Measurements from ENCODE around the gene ANK2. TPM values are rescaled to one million over a fixed set of nuclear protein-coding genes. Genes with fewer than 3 reads are reported as not detected.

The ANK2 gene
- total and polyA plus RNA-seq, 2 experiments from 2014 or later = 7.7 to 40.4 TPM

GRCh38 chr4:113331811-113332210 lies 282.4 kb downstream of the ANK2 start:
- Mint-ChIP-seq H3K4me3 (no peak overlapping the region; the same call in 2 of the 3 replicates), H3K27ac (peak overlapping the region; percentile 86)
- ATAC-seq = peak; percentile 73

GRCh38 chr4:113332701-113333100 lies 283.2 kb downstream of the ANK2 start:
- H3K27me3 ChIP-seq (ENCODE audit: insufficient read depth) = no peaks in the 10 kb centered on the region
- H3F3A ChIP-seq (replicated peaks; ENCODE audit: low read depth) = no peaks in the 10 kb centered on the region
- peaks cover 1% of the 10 kb centered on the region for H3K27me3 Mint-ChIP-seq (ENCODE audit: insufficient read depth, low read depth, poor library complexity)
- H3K27ac Mint-ChIP-seq = no peak overlapping the region
- no peak overlapping the region for H3K27ac ChIP-seq (ENCODE audit: low read depth)
- H3K36me3 Mint-ChIP-seq (ENCODE audit: low read depth) = peaks cover 6% of the 10 kb centered on the region; the same call in 2 of the 3 replicates
- ATAC-seq (no peak), DNase-seq (ENCODE audit: low spot score) (no peak)
- no peak overlapping the region for H3K4me3 ChIP-seq
- peaks cover 15% of the 10 kb centered on the region; the same call in 1 of the 2 replicates for H3K4me1 ChIP-seq (ENCODE audit: insufficient read depth)
- H3K9me3 Mint-ChIP-seq = no peaks in the 10 kb centered on the region
- peaks cover 26% of the 10 kb centered on the region for H3K4me1 Mint-ChIP-seq
- H3K9me2 ChIP-seq (ENCODE audit: insufficient read depth) = no peaks in the 10 kb centered on the region
- TF ChIP-seq CREB1 (CRISPR knock-in tag; IDR thresholded peaks at IDR 0.05; ENCODE audit: low read depth) = no peak
- TF ChIP-seq ZNF462 (CRISPR knock-in tag; IDR thresholded peaks at IDR 0.05) = no peak
- TF ChIP-seq, protein P1, sequence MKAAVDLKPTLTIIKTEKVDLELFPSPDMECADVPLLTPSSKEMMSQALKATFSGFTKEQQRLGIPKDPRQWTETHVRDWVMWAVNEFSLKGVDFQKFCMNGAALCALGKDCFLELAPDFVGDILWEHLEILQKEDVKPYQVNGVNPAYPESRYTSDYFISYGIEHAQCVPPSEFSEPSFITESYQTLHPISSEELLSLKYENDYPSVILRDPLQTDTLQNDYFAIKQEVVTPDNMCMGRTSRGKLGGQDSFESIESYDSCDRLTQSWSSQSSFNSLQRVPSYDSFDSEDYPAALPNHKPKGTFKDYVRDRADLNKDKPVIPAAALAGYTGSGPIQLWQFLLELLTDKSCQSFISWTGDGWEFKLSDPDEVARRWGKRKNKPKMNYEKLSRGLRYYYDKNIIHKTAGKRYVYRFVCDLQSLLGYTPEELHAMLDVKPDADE (IDR thresholded peaks at IDR 0.05) = no peak
- TF ChIP-seq JUNB (IDR thresholded peaks at IDR 0.05; ENCODE audit: unreplicated experiment) = no peak
- TF ChIP-seq REST (IDR thresholded peaks at IDR 0.05; ENCODE audit: unreplicated experiment) = no peak
- no peak for TF ChIP-seq NANOG (IDR thresholded peaks at IDR 0.05; ENCODE audit: borderline replicate concordance)
- TF ChIP-seq ZNF114 (CRISPR knock-in tag; IDR thresholded peaks at IDR 0.05) = no peak
- no peaks in the 10 kb centered on the region for H4K20me1 ChIP-seq (replicated peaks; ENCODE audit: insufficient read depth)
- no peaks in the 10 kb centered on the region for H3K36me3 ChIP-seq (ENCODE audit: insufficient read depth)
- H3K79me2 ChIP-seq (replicated peaks; ENCODE audit: insufficient read depth) = no peaks in the 10 kb centered on the region
- H3K4me2 ChIP-seq = no peak overlapping the region
- H2AFZ ChIP-seq = no peak overlapping the region
- no peak overlapping the region for H3K4me3 Mint-ChIP-seq

More at GRCh38 chr4:113331811-113332210, 282.4 kb downstream of the ANK2 start:
- TF ChIP-seq POLR2AphosphoS5 (IDR thresholded peaks at IDR 0.05; ENCODE audit: low read depth) = no peak
- no peak for TF ChIP-seq ZNF331 (CRISPR knock-in tag; IDR thresholded peaks at IDR 0.05; ENCODE audit: low read depth)
- Histone ChIP-seq H3K4me3 (no peak overlapping the region), H3K4me2 (0 out of 2 replicates have a peak overlapping the region, but pooled peaks have one; percentile 18), H3K27me3 (ENCODE audit: insufficient read depth) (no peaks in the 10 kb centered on the region), H4K20me1 (replicated peaks; ENCODE audit: insufficient read depth) (no peaks in the 10 kb centered on the region), H3K27ac (ENCODE audit: low read depth) (no peak overlapping the region), H3K4me1 (ENCODE audit: insufficient read depth) (peaks cover 15% of the 10 kb centered on the region; the same call in 1 of the 2 replicates), H2AFZ (no peak overlapping the region), H3K9me2 (ENCODE audit: insufficient read depth) (no peaks in the 10 kb centered on the region), H3F3A (replicated peaks; ENCODE audit: low read depth) (no peaks in the 10 kb centered on the region), H3K79me2 (replicated peaks; ENCODE audit: insufficient read depth) (no peaks in the 10 kb centered on the region), H3K36me3 (ENCODE audit: insufficient read depth) (no peaks in the 10 kb centered on the region)
- peaks cover 6% of the 10 kb centered on the region; the same call in 2 of the 3 replicates for H3K36me3 Mint-ChIP-seq (ENCODE audit: low read depth)
- H3K4me1 Mint-ChIP-seq = peaks cover 26% of the 10 kb centered on the region
- peaks cover 1% of the 10 kb centered on the region for H3K27me3 Mint-ChIP-seq (ENCODE audit: insufficient read depth, low read depth, poor library complexity)
- no peaks in the 10 kb centered on the region for H3K9me3 Mint-ChIP-seq
- DNase-seq (ENCODE audit: low spot score) = peak; percentile 77
